GM12892 (cell line): ENCODE data around the gene STAC.

Experiments used
- POLR2A ChIP-seq: IDR thresholded peaks from 2 replicates; pipeline ENCODE4 v1.6.1; 2011; ENCODE audit warnings: low read depth, low read length, control low read depth
- POLR2AphosphoS5 ChIP-seq: IDR thresholded peaks from 2 replicates; pipeline ENCODE4 v1.6.1; 2011; ENCODE audit warnings: low read depth, low read length, control low read depth
- TAF1 ChIP-seq: IDR thresholded peaks from 2 replicates; pipeline ENCODE4 v1.6.1; 2011; ENCODE audit warnings: low read depth, mild to moderate bottlenecking, control low read depth, low read length, borderline replicate concordance

- no peak for TF ChIP-seq POLR2A
- TF ChIP-seq POLR2AphosphoS5, result no peak
- no peak for TF ChIP-seq TAF1
Measured at GRCh38 chr3:36561601-36562000, 181.3 kb downstream of the STAC start.
